GM10847 (cell line): ENCODE measurements around the gene EIF3A.
A peak's percentile ranks its signal among the peaks of the same experiment; 100 is the strongest.

Source experiments
- POLR2A ChIP-seq: IDR thresholded peaks from 2 replicates; pipeline ENCODE4 v1.6.1; 2011; ENCODE audit not compliant: insufficient read length; ENCODE audit errors: extremely low read depth

The EIF3A gene

GRCh38 chr10:119103241-119103902 lies 22.8 kb upstream of the EIF3A start:
- no peak for TF ChIP-seq POLR2A

- no peak for TF ChIP-seq POLR2A
Observed at GRCh38 chr10:119101366-119102098, 20.9 kb upstream of the EIF3A start.

GRCh38 chr10:119100434-119101238 lies 20.0 kb upstream of the EIF3A start:
- no peak for TF ChIP-seq POLR2A

GRCh38 chr10:119098576-119098975 lies 18.0 kb upstream of the EIF3A start:
- TF ChIP-seq POLR2A = no peak

GRCh38 chr10:119095640-119096039 lies 15.0 kb upstream of the EIF3A start:
- no peak for TF ChIP-seq POLR2A

GRCh38 chr10:119090968-119091367 lies 10.4 kb upstream of the EIF3A start:
- no peak for TF ChIP-seq POLR2A

- no peak for TF ChIP-seq POLR2A
Observed at GRCh38 chr10:119090026-119090795, 9.6 kb upstream of the EIF3A start.

- TF ChIP-seq POLR2A = no peak
Observed at GRCh38 chr10:119087271-119087882, 6.8 kb upstream of the EIF3A start.

- no peak for TF ChIP-seq POLR2A
Observed at GRCh38 chr10:119084896-119085295, 4.3 kb upstream of the EIF3A start.

GRCh38 chr10:119079599-119080520 lies 757 bp downstream of the EIF3A start:
- TF ChIP-seq POLR2A = peak; percentile 58

GRCh38 chr10:119078422-119079179 lies 2.0 kb downstream of the EIF3A start:
- no peak for TF ChIP-seq POLR2A

GRCh38 chr10:119073584-119073983 lies 7.0 kb downstream of the EIF3A start:
- TF ChIP-seq POLR2A = no peak
